Sigmoid colon (tissue), 4 donors: ENCODE data around the gene MPC1.

ENCODE experiments used
- EP300 ChIP-seq, 4 donors: sonication (generic); formaldehyde crosslinking; IDR thresholded peaks; one replicate each; pipeline ENCODE4 v1.6.1; 2017; ENCODE audit warnings: antibody characterized with exemption in 4 of 4
- POLR2A ChIP-seq, 2 donors: fragments of 450-650 bp; IDR thresholded peaks; one replicate each; pipeline ENCODE4 v1.6.1; 2016; ENCODE audit warnings: antibody characterized with exemption in 2 of 2, mild to moderate bottlenecking in 2 of 2, moderate library complexity in 2 of 2
- TF ChIP-seq, protein P1 (sequence below), 4 experiments: fragments of 450-650 bp in 3 of 4; fragments of 200-600 bp in 1 of 4; IDR thresholded peaks; one replicate each; pipeline ENCODE4 v1.5.1; 2016 to 2019; ENCODE audit warnings: antibody characterized with exemption in 4 of 4, mild to moderate bottlenecking in 3 of 4, moderate library complexity in 2 of 4

- TF ChIP-seq, protein P1, sequence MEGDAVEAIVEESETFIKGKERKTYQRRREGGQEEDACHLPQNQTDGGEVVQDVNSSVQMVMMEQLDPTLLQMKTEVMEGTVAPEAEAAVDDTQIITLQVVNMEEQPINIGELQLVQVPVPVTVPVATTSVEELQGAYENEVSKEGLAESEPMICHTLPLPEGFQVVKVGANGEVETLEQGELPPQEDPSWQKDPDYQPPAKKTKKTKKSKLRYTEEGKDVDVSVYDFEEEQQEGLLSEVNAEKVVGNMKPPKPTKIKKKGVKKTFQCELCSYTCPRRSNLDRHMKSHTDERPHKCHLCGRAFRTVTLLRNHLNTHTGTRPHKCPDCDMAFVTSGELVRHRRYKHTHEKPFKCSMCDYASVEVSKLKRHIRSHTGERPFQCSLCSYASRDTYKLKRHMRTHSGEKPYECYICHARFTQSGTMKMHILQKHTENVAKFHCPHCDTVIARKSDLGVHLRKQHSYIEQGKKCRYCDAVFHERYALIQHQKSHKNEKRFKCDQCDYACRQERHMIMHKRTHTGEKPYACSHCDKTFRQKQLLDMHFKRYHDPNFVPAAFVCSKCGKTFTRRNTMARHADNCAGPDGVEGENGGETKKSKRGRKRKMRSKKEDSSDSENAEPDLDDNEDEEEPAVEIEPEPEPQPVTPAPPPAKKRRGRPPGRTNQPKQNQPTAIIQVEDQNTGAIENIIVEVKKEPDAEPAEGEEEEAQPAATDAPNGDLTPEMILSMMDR (IDR thresholded peaks at IDR 0.05) = no peak
- TF ChIP-seq EP300 (IDR thresholded peaks at IDR 0.05) (no peak), POLR2A (IDR thresholded peaks at IDR 0.05) (no peak)
Measured at GRCh38 chr6:166398348-166398747, 15.6 kb upstream of the MPC1 start.
